GM12865 (cell line): ENCODE data around the gene ST6GALNAC5.

Source experiments
- DNase-seq: peaks from one replicate; pipeline ENCODE4 v3.0.0; 2010; ENCODE audit warnings: low read depth
- H3K4me3 ChIP-seq: 2 replicates; pipeline ENCODE4 v1.5.1; 2011; ENCODE audit warnings: mild to moderate bottlenecking, low read depth, low read length, control low read depth
- CTCF ChIP-seq: IDR thresholded peaks from 2 replicates; pipeline ENCODE4 v1.5.1; 2011; ENCODE audit warnings: low read length, control low read depth, low read depth, inconsistent platforms; ENCODE audit not compliant: insufficient read depth; ENCODE audit errors: missing control alignments

Gene ST6GALNAC5

GRCh38 chr1:77068013-77068412, 200.7 kb downstream of the ST6GALNAC5 start:
- no peak for DNase-seq
- TF ChIP-seq CTCF: no peak
- no peak overlapping the region for H3K4me3 ChIP-seq

GRCh38 chr1:77076759-77077158, 209.5 kb downstream of the ST6GALNAC5 start:
- H3K4me3 ChIP-seq: no peak overlapping the region
- DNase-seq: no peak
- TF ChIP-seq CTCF: no peak

GRCh38 chr1:77081834-77082233, 214.6 kb downstream of the ST6GALNAC5 start:
- H3K4me3 ChIP-seq: no peak overlapping the region

GRCh38 chr1:77084457-77084856, 217.2 kb downstream of the ST6GALNAC5 start:
- H3K4me3 ChIP-seq: no peak overlapping the region
- TF ChIP-seq CTCF: no peak
- DNase-seq: no peak

More at GRCh38 chr1:77081834-77082233, 214.6 kb downstream of the ST6GALNAC5 start:
- no peak for DNase-seq
- TF ChIP-seq CTCF: no peak

- no peak for DNase-seq
- H3K4me3 ChIP-seq: no peak overlapping the region
- no peak for TF ChIP-seq CTCF
Measured at GRCh38 chr1:77085109-77085508, 217.8 kb downstream of the ST6GALNAC5 start.

GRCh38 chr1:77089756-77090155, 222.5 kb downstream of the ST6GALNAC5 start:
- H3K4me3 ChIP-seq: no peak overlapping the region
- DNase-seq: no peak
- no peak for TF ChIP-seq CTCF

- no peak overlapping the region for H3K4me3 ChIP-seq
- DNase-seq: no peak
- TF ChIP-seq CTCF: no peak
Measured at GRCh38 chr1:77095236-77095635, 228.0 kb downstream of the ST6GALNAC5 start.
